HFFc6 (cell line): ENCODE data around the gene CYTIP. TPM values are rescaled to one million over a fixed set of nuclear protein-coding genes. Genes with fewer than 3 reads are reported as not detected.

Source experiments
- DNase-seq: peaks from one replicate; pipeline ENCODE4 v3.0.0-alpha.2; 2018
- H3K27ac Mint-ChIP-seq: 2 replicates; pipeline ENCODE4 v1.8.0; 2020; ENCODE audit warnings: mild to moderate bottlenecking, mixed read lengths
- H3K27me3 Mint-ChIP-seq: 2 replicates; pipeline ENCODE4 v1.8.0; 2021; ENCODE audit warnings: mild to moderate bottlenecking, moderate library complexity, mixed read lengths; ENCODE audit not compliant: insufficient read depth
- H3K36me3 Mint-ChIP-seq: 2 replicates; pipeline ENCODE4 v1.8.0; 2021; ENCODE audit warnings: low read depth, mixed read lengths
- H3K4me1 Mint-ChIP-seq: 2 replicates; pipeline ENCODE4 v1.8.0; 2020; ENCODE audit warnings: low read depth, mixed read lengths
- H3K4me3 Mint-ChIP-seq: 2 replicates; pipeline ENCODE4 v1.8.0; 2020; ENCODE audit warnings: mild to moderate bottlenecking, moderate library complexity, mixed read lengths
- H3K9me3 Mint-ChIP-seq: 2 replicates; pipeline ENCODE4 v1.8.0; 2020; ENCODE audit warnings: mild to moderate bottlenecking, mixed read lengths
- total RNA-seq, 6 experiments: library from RNA; stranded (reverse); fragmentation: NEBNext Ultra II Directional; extraction: Animal tissue kit (Norgen Biotek cat#: 25700); gene quantifications; 2 replicates in 1 of 6; 3 replicates in 5 of 6; pipeline ENCODE4 v1.2.3, GENCODE V29; 2021
- TF ChIP-seq, protein P1 (sequence below): fragments of 200-600 bp; sonication (generic); IDR thresholded peaks from 2 replicates; pipeline ENCODE4 v1.5.0; 2021; ENCODE audit warnings: antibody characterized with exemption, mild to moderate bottlenecking

CYTIP gene
- total RNA-seq, 6 experiments from 2014 or later: not detected

DNA sequence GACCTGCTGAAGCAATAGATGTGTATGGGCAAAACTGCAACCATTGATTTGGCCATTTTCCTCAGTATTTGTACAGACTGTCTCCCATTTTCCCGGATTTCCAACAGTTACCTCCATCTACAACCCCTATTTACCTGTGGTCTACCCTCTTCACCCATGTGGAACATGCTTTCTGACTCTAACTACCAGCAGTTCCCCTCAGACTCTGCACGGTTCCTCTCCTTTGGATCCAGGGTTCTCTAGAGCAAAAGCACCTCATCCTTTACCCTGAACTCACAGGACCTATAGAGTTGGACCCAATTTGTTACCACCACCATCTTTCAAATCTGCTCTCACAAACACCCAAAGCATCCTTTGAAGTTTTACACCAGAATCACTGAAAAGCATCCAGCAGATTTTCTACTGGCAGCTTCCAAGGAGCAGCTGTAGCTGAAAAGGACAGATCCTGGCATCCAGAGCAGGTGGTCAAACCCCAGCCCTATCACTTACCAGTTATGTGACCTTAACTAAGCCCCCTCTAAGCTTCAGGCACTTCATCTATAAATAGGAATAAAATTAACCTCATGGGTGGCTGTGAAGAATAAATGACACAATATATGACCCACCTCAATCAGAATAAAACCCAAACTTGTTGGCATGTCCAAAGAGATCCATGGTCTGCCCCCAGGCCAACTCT is 15.3 kb downstream of the CYTIP start:
- H3K4me3 Mint-ChIP-seq: no peak overlapping the region
- H3K9me3 Mint-ChIP-seq: peaks cover 5% of the 10 kb centered on the region; the same call in 1 of the 2 replicates
- no peak for DNase-seq
- no peak overlapping the region for H3K27ac Mint-ChIP-seq
- TF ChIP-seq, protein P1, sequence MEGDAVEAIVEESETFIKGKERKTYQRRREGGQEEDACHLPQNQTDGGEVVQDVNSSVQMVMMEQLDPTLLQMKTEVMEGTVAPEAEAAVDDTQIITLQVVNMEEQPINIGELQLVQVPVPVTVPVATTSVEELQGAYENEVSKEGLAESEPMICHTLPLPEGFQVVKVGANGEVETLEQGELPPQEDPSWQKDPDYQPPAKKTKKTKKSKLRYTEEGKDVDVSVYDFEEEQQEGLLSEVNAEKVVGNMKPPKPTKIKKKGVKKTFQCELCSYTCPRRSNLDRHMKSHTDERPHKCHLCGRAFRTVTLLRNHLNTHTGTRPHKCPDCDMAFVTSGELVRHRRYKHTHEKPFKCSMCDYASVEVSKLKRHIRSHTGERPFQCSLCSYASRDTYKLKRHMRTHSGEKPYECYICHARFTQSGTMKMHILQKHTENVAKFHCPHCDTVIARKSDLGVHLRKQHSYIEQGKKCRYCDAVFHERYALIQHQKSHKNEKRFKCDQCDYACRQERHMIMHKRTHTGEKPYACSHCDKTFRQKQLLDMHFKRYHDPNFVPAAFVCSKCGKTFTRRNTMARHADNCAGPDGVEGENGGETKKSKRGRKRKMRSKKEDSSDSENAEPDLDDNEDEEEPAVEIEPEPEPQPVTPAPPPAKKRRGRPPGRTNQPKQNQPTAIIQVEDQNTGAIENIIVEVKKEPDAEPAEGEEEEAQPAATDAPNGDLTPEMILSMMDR: no peak
- H3K27me3 Mint-ChIP-seq: no peaks in the 10 kb centered on the region
- peaks cover 6% of the 10 kb centered on the region; the same call in 1 of the 2 replicates for H3K4me1 Mint-ChIP-seq
- no peaks in the 10 kb centered on the region for H3K36me3 Mint-ChIP-seq

DNA sequence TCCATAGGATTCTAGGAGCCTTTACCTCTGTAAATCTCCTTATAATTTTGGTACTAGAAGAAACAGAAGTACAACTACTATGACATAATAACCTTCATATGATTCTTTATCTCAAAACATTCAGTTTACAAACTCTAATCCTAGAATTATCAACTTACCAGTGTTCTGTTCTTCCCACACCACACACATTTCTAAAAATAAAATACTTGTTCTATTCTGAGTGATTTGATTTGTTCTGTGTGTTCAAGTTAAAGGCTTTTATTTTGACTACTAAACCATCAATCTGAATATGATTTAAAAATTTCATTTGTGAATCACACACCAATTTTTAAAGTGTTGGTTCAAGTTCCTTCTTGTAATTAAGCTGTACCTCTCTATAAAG is 16.0 kb downstream of the CYTIP start:
- Mint-ChIP-seq H3K27ac (no peak overlapping the region), H3K4me3 (no peak overlapping the region), H3K9me3 (peaks cover 5% of the 10 kb centered on the region; the same call in 1 of the 2 replicates), H3K27me3 (no peaks in the 10 kb centered on the region), H3K36me3 (no peaks in the 10 kb centered on the region), H3K4me1 (no peaks in the 10 kb centered on the region; the same call in 1 of the 2 replicates)
- DNase-seq: no peak
- TF ChIP-seq, protein P1: no peak

DNA sequence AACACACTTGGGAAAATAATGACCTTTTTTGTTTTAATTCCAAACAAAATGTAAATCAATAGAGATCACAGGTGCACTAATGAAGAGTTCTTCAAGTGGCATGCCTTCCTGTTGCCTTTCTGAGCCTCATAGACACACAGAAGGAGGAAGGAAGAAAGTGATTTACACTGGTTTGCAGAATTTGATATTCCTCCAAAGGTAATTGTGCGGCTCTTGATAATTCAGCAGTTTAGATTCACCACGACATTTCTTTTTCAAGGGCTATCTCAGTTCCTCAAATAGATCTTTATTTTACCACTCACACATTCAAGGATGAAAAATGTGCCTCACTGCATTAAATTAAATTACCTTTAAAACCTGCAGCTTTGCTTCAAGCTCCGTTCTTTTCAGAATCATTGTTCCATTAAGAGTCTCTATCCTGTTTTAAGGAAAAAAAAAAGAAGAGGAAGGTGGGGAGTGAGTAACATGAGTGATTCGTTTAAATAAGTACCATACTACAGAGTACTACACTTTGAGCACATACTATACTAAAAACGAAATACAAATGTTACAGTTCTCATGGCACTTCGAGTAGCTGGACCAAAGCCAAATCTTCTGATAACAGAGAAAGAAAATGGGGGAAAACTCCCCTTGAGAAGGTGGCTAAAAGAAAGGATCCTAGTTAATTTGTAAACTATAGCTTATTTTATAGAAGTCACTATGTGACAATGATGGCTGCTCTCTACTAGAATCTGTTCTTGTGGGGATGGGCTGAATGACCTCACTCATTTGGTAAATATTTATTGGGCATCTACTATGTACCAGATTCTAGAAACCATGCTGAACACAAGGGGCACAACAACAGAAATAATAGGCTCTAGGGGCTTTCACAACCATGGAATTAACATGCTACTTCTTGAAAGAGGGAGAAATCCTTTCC is 16.6 kb downstream of the CYTIP start:
- TF ChIP-seq, protein P1: no peak
- H3K4me3 Mint-ChIP-seq: no peak overlapping the region
- no peak overlapping the region for H3K27ac Mint-ChIP-seq
- H3K27me3 Mint-ChIP-seq: no peaks in the 10 kb centered on the region
- no peak for DNase-seq
- no peaks in the 10 kb centered on the region for H3K36me3 Mint-ChIP-seq
- H3K4me1 Mint-ChIP-seq: no peaks in the 10 kb centered on the region
- peaks cover 5% of the 10 kb centered on the region; the same call in 1 of the 2 replicates for H3K9me3 Mint-ChIP-seq

DNA sequence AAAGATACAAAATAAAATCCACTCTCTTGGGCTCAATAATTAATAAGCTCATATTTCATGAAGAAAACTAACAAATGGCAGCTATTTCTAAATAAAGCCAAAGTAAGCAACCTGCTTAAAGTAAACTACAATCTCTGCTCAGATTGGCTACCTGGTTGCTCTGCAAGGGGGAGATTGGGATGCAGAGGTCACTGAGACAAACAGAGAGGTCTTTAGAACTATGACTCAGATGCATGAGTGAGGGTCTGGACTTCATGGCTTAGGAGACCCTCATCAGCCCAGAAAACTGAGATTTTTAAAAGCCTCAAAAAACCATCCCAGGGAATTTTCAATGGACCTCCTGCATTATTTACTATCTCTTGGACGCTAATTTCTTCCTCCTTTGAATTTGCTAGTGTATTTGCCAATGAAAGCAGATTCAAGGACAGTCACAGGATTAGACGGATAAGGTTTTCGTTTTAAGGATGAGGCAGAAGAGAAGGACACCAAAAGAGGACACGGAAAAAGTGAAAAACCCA is 17.4 kb downstream of the CYTIP start:
- H3K36me3 Mint-ChIP-seq: no peaks in the 10 kb centered on the region
- no peaks in the 10 kb centered on the region for H3K4me1 Mint-ChIP-seq
- peaks cover 5% of the 10 kb centered on the region; the same call in 1 of the 2 replicates for H3K9me3 Mint-ChIP-seq
- no peak for DNase-seq
- TF ChIP-seq, protein P1: no peak
- H3K27ac Mint-ChIP-seq: no peak overlapping the region
- no peak overlapping the region for H3K4me3 Mint-ChIP-seq
- no peaks in the 10 kb centered on the region for H3K27me3 Mint-ChIP-seq

DNA sequence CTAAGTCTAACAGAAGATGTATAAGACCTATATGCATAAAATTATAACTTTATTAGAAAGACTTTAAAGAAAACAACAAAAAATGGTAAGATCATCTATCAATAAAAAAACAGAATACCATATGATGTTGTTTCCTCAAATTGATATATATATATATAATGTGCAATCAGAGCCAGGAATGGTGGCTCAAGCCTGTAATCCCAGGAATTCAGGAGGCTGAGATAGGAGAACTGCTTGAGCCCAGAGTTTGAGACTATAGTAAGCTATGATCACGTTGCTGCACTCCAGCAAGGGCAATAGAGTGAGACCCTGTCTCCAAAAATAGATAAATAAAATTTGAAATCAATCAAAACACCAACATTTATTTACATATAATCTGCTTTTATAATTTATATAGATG is 19.5 kb downstream of the CYTIP start:
- H3K36me3 Mint-ChIP-seq: no peaks in the 10 kb centered on the region
- H3K9me3 Mint-ChIP-seq: peaks cover 5% of the 10 kb centered on the region; the same call in 1 of the 2 replicates
- no peak for DNase-seq
- no peaks in the 10 kb centered on the region for H3K4me1 Mint-ChIP-seq
- H3K27me3 Mint-ChIP-seq: no peaks in the 10 kb centered on the region
- TF ChIP-seq, protein P1: no peak
- no peak overlapping the region for H3K4me3 Mint-ChIP-seq
- H3K27ac Mint-ChIP-seq: no peak overlapping the region
